Cardiac muscle cell (in vitro differentiated cells and primary cell): ENCODE results near the gene CARD8. TPM values are rescaled to one million over a fixed set of nuclear protein-coding genes. Genes with fewer than 3 reads are reported as not detected.

Source experiments
- DNase-seq, 2 donors: peaks; one replicate each; pipeline versions ENCODE4 v3.0.0 to v3.0.0-alpha.2; 2010 to 2017; ENCODE audit warnings: low read depth in 1 of 2, low spot score in 1 of 2
- H3K27ac ChIP-seq: fragments of 200-600 bp; sonication (generic); 2 replicates; pipeline ENCODE4 v1.5.1; 2016
- H3K27me3 ChIP-seq: fragments of 200-600 bp; sonication (generic); 2 replicates; pipeline ENCODE4 v1.6.0; 2016; ENCODE audit warnings: control low read depth
- H3K36me3 ChIP-seq: fragments of 200-600 bp; sonication (generic); 2 replicates; pipeline ENCODE4 v1.5.1; 2016; ENCODE audit warnings: control low read depth
- H3K4me1 ChIP-seq: fragments of 200-600 bp; sonication (generic); 2 replicates; pipeline ENCODE4 v1.8.1; 2017; ENCODE audit warnings: low read depth, mild to moderate bottlenecking, mixed run types
- H3K4me3 ChIP-seq: fragments of 200-600 bp; sonication (generic); 2 replicates; pipeline ENCODE4 v1.5.1; 2016; ENCODE audit warnings: mild to moderate bottlenecking
- H3K9me3 ChIP-seq: fragments of 200-600 bp; sonication (generic); 2 replicates; pipeline ENCODE4 v1.5.1; 2017; ENCODE audit warnings: low read depth, mild to moderate bottlenecking, control low read depth
- polyA plus RNA-seq: library from polyadenylated mRNA; unstranded; fragments of >200 nt; fragmentation: Nextera tagmentation; extraction: Ambion mirVana; gene quantifications from 2 replicates; pipeline ENCODE4 v1.2.1, GENCODE V29; 2016
- total RNA-seq: library from RNA; depleted of rRNA; stranded (reverse); fragments of >200 nt; gene quantifications from 2 replicates; pipeline ENCODE4 v1.2.3, GENCODE V29; 2016
- TF ChIP-seq, protein P1 (sequence below): IDR thresholded peaks from 2 replicates; pipeline ENCODE4 v1.5.1; 2012; ENCODE audit warnings: low read depth, mild to moderate bottlenecking, low read length

The CARD8 gene
- total and polyA plus RNA-seq, 2 experiments from 2014 or later = 19.1 to 57.6 TPM

- Histone ChIP-seq H3K4me3 (no peak overlapping the region), H3K27me3 (no peaks in the 10 kb centered on the region), H3K9me3 (no peaks in the 10 kb centered on the region), H3K4me1 (no peaks in the 10 kb centered on the region), H3K27ac (no peak overlapping the region), H3K36me3 (peaks cover 10% of the 10 kb centered on the region)
- DNase-seq = peak; percentile 28 to 46
- TF ChIP-seq, protein P1, sequence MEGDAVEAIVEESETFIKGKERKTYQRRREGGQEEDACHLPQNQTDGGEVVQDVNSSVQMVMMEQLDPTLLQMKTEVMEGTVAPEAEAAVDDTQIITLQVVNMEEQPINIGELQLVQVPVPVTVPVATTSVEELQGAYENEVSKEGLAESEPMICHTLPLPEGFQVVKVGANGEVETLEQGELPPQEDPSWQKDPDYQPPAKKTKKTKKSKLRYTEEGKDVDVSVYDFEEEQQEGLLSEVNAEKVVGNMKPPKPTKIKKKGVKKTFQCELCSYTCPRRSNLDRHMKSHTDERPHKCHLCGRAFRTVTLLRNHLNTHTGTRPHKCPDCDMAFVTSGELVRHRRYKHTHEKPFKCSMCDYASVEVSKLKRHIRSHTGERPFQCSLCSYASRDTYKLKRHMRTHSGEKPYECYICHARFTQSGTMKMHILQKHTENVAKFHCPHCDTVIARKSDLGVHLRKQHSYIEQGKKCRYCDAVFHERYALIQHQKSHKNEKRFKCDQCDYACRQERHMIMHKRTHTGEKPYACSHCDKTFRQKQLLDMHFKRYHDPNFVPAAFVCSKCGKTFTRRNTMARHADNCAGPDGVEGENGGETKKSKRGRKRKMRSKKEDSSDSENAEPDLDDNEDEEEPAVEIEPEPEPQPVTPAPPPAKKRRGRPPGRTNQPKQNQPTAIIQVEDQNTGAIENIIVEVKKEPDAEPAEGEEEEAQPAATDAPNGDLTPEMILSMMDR = peak; percentile 21
Observed at GRCh38 chr19:48290401-48290770, 34.7 kb upstream of the CARD8 start.

GRCh38 chr19:48287748-48288147 lies 32.0 kb upstream of the CARD8 start:
- TF ChIP-seq, protein P1 = no peak
- Histone ChIP-seq H3K27me3 (no peaks in the 10 kb centered on the region), H3K4me1 (peaks cover 8% of the 10 kb centered on the region), H3K9me3 (no peaks in the 10 kb centered on the region), H3K36me3 (peaks cover 10% of the 10 kb centered on the region), H3K4me3 (no peak overlapping the region), H3K27ac (no peak overlapping the region)
- DNase-seq = no peak

- peaks cover 10% of the 10 kb centered on the region for H3K36me3 ChIP-seq
- H3K27me3 ChIP-seq = no peaks in the 10 kb centered on the region
- peak overlapping the region; percentile 92 for H3K27ac ChIP-seq
- H3K4me3 ChIP-seq = no peak overlapping the region
- H3K4me1 ChIP-seq = peaks cover 8% of the 10 kb centered on the region
- DNase-seq = peak; percentile 19 to 56
- no peaks in the 10 kb centered on the region for H3K9me3 ChIP-seq
- TF ChIP-seq, protein P1 = no peak
Observed at GRCh38 chr19:48284896-48285295, 29.2 kb upstream of the CARD8 start.

- TF ChIP-seq, protein P1 = no peak
- no peaks in the 10 kb centered on the region for H3K27me3 ChIP-seq
- peaks cover 8% of the 10 kb centered on the region for H3K4me1 ChIP-seq
- peak in 1 of 2 donors; percentile 87 for DNase-seq
- H3K36me3 ChIP-seq = peaks cover 10% of the 10 kb centered on the region
- H3K4me3 ChIP-seq = no peak overlapping the region
- no peaks in the 10 kb centered on the region for H3K9me3 ChIP-seq
- peak overlapping the region; percentile 92 for H3K27ac ChIP-seq
Observed at GRCh38 chr19:48283908-48284307, 28.2 kb upstream of the CARD8 start.

DNA sequence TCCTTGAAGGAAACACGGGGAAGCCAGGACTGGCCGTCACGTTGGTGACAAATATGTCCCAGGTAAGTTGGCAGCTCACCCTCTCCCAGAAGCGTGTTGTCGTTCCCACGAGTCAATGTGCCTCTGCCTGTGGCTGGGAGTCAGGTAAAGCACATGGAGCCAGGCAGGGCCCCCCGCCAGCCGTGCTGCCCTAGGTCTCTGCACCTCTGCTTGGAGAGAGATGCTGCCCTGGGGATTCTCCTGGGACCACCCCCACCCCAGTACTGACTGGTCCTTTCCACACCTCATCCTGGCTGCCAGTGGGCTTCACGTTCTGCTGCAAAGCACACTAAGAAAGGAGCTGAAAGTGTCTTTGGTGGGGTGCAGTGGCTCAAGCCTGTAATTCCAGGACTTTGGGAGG lies 24.0 kb upstream of the CARD8 start:
- Histone ChIP-seq H3K27ac (no peak overlapping the region), H3K9me3 (no peaks in the 10 kb centered on the region), H3K27me3 (no peaks in the 10 kb centered on the region), H3K4me1 (peaks cover 7% of the 10 kb centered on the region), H3K36me3 (no peaks in the 10 kb centered on the region), H3K4me3 (no peak overlapping the region)
- no peak for DNase-seq
- TF ChIP-seq, protein P1 = no peak

DNA sequence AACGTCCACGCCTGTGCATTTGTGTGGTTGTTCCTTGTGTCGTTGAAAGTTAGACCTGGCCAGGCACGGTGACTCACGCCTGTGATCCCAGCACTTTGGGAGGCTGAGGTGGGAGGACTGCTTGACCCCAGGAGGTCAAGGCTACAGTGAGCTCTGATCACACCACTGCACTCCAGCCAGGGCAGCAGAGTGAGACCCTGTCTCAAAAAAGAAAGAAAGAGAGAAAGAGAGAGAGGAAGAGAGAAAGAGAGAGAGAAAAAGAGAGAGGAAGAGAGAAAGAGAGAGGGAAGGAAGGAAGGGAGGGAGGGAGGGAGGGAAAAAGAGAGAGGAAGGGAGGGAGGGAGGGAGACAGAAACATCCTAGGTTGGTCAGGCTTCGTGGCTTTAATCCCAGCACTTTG lies 19.2 kb upstream of the CARD8 start:
- TF ChIP-seq, protein P1 = no peak
- Histone ChIP-seq H3K9me3 (no peaks in the 10 kb centered on the region), H3K27me3 (no peaks in the 10 kb centered on the region), H3K4me1 (no peaks in the 10 kb centered on the region), H3K27ac (no peak overlapping the region), H3K4me3 (no peak overlapping the region), H3K36me3 (no peaks in the 10 kb centered on the region)
- DNase-seq = no peak
